T follicular helper cell (primary cell): Measurements from ENCODE around the gene NAIF1.
A peak's percentile ranks its signal among the peaks of the same experiment; 100 is the strongest.

Experiments used
- DNase-seq: peaks from one replicate; pipeline ENCODE4 v3.0.0-alpha.2; 2020; ENCODE audit warnings: low read depth

Gene NAIF1

DNA sequence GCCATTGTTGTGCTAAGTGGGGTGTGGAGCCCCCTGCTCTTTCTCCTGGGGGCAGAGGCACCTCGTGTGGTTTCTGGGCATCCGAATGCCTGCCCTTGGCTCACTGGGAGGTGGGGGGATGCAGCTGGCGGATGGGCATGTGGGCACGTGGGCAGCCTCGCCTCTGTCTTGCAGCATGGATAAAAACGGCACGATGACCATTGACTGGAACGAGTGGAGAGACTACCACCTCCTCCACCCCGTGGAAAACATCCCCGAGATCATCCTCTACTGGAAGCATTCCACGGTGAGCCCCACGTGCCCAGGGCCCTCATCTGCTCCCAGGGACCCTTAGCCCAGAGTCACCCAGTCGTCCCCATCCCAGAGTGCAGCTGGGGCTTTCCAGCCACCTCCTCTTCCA, 35.1 kb upstream of the NAIF1 start:
- DNase-seq = no peak

DNA sequence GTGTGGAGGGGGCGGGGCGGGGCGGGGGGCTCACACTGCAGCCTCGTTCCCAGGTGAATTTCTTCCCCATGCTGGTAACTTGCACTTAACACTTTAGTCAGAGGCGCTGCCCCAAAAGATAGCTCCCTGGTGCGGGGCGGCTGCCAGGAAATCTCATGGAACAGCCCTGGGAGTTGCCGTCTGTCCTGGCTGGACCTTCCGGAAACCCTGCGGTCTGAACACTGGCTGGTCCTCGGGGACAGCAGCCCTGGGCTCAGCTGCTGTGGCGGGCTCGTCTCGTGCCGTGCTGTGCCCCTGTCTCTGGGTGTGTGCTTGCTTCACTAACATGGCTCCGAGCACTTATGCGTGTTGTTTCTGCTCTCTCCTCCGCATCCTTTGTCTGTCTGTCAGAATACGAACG, 34.6 kb upstream of the NAIF1 start:
- no peak for DNase-seq

DNA sequence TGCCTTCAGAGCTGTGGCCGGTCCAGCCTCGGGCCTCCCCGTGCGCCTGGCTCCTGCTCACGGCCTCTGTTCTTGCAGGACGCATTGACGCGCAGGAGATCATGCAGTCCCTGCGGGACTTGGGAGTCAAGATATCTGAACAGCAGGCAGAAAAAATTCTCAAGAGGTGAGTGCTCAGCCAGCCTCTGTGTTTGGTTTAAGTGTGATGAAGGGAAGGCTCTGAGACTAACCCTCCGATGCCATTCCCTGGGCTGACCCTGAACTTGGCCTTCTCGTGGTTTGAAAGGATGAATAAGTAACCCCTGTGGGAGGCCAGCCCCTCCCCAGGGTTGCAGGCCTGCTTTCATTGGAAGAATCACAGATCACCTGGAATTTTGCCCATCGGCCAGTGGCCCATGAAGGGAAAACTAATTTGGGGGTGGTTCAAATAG, 34.1 kb upstream of the NAIF1 start:
- no peak for DNase-seq

DNA sequence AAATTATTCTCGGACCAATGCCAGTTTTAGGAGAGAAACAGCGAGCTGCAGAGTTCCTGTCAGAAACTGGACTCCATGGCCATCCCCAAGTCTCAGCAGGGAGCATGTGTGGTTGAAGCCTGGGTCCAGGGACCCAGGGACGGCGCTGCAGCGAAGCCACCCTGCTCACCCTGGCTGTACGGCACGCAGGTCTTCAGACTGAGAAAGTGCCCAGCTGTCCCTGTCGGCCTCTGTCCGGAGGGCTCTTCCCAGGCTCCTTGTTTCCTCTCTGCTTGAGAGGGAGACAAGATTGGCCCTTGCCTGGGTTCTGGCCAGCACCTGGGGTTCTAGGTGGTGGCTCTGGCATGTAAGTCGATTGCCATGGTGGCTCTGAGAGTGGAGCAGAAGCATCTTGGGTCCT, 33.5 kb upstream of the NAIF1 start:
- DNase-seq = no peak

DNA sequence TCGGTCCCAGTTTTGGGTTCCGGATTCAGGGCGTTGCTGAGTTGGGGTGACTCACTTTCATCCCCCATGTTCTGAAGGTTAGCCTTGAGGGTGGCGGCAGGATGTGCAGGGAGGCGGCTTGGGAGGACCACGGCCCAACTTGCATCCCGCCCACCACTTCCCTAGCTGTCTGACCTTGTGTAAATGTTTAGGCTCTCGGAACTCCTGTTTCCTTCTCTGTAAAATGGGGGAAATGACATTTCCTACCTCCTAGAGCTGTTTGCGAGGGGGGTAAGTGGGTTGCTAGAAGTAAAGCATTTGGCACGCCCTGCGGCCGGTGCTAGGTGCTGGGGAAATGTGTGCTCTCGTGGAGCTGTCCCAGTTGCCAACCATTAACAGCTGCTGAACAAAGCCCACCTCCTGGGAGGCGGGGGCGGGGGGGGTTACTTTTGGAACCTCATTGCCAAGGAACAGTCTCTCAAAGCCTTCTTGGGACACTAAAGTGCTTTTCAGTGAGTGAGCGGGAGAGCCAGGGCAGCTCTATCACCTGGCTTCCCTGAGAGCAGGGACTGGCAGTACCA, 32.9 kb upstream of the NAIF1 start:
- no peak for DNase-seq

DNA sequence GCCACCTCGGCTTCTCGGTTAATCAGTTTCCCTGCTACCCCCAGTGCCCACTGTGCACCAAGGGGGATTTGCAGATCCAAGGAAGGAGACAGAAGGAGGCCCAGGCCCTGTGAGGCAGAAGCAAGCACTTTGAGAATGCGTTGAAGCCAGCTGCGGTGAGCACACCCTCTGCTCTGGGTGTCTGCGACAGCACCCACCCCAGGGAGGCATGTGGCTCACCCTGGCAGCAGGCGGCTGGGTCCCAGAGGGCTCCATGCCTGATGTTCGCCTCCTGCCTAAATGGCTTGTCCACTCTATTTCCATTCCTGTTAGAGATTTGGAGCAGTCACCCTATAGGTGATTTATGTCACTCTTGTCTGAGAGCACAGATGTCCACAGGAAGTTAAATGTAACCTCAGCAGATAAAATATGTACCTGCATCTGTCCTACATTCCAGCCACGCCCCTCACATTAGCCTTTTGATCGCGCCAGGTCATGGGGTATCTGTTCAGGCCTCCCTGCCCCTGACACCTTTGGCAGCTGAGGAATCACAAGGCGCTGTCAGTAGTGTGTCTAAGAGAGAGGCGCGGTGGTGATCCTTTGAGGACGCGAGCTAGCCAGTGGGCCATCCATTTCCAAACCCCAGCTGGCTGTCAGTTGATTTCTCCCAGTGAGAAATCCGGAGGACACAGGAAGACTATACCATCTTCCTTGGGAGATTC, 32.3 kb upstream of the NAIF1 start:
- DNase-seq = no peak

DNA sequence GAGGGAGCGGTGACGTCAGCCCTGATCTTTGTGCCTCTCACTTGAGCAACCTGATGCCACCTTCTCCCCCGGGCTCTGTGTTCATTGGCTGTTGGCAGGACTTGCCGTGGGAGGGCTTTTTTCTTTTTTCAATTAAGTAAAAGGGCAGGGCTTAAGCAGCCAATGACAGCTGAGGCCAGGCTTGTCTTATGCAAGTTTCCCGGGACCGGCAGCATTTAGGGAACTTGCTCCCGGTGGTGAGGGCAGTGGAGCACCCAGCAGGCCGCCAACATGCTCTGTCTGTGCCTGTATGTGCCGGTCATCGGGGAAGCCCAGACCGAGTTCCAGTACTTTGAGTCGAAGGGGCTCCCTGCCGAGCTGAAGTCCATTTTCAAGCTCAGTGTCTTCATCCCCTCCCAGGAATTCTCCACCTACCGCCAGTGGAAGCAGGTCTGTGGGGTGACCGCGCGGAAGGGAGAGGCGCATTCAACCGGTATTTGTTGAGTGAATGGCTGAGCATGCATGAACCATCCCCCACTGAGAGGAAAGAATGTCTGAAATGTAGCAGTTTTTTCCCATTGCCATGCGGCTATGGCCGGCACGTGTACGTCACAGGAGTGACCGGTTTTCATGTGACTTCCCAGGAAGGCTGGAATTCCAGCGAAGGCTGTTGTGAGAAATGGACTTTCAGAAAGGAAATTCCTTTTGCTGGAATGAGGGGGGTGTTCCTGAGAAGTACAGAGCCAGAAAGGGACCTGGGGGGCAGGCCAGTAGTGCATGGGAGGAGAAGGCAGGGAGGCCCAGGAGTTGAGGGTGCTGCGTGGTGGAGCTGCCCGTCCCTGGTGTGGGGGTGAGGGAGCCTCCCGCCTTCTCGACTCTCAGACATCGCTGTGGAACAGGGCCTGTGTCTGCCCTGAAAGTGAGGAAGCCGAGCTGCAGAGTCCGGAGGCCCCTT, 31.4 kb upstream of the NAIF1 start:
- DNase-seq = peak; percentile 48

DNA sequence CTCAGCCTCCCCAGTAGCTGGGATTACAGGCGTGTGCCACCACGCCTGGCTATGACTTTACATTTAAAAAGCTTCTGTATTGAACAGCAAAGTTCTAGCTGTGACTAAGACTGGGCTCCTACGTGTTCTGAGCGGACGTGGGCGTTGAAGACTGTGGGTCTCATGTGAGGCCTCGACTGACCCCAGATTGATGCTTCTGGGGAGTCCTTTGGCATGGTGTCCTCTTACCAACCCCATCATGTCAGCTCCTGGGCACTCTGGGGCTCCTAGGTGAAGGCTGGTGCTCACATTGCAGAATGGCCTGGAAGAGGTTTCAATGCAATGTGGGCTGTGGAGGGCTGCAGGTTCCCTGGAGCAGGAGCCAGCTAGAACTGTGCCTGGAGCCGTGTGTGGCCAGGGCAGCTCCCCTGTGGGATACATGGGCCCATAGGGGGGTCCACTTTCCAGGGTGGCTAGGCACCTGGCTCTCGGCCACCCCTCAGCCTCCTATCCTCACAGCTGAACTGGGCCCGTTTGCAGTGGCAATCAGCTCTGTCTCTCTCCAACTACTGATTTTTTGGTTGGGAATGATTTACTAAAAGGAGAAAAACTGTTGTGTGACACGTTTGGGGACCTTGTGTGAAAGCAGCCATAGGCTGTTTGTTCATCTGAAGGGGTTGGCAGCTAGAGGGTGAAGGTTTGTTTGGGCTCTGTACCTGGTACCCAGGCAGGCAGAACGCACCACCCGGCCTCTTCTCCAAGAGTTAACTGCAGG, 30.6 kb upstream of the NAIF1 start:
- DNase-seq = no peak

DNA sequence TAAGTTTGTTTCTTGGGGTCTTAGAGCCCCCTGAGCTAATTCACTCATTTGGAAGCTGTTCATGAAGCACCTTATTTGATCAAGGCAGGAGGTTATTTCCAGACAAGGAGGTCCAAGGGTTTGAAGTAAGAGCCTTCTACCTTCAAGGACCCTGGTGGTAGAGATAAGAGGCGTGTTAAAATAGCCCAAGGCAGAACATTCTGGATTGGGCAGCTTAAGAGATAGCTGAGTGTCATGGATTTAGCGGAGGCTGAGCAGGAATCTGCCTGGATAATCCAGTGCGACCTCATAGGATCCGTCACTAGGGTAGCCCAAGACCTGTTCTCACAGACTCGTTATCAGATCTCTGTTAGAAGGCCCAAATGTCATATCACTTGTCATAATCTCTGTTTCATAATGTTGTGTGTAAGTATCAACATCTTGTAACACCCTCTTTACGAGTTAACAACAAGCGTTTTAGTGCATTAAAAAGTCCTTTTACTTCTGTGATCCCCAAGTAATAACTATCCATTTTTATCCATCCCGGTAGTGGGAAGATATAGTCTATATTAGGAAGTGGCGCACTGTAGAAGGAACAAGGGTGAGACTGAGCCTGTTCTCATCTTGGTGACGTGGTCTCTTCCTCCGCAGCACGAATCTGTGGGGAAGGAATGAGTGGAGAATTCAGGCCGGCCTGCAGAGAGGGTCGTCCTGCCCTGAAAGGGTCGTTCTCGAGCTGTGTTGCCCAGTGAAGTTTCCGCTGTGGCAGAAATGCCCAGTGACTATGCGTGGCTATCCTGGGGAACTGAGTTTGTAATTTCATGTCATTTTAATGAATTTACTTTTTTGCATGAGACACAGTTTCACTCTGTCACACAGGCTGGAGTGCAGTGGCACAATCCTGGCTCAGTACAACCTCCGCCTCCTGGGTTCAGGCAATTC, 29.8 kb upstream of the NAIF1 start:
- DNase-seq = no peak

DNA sequence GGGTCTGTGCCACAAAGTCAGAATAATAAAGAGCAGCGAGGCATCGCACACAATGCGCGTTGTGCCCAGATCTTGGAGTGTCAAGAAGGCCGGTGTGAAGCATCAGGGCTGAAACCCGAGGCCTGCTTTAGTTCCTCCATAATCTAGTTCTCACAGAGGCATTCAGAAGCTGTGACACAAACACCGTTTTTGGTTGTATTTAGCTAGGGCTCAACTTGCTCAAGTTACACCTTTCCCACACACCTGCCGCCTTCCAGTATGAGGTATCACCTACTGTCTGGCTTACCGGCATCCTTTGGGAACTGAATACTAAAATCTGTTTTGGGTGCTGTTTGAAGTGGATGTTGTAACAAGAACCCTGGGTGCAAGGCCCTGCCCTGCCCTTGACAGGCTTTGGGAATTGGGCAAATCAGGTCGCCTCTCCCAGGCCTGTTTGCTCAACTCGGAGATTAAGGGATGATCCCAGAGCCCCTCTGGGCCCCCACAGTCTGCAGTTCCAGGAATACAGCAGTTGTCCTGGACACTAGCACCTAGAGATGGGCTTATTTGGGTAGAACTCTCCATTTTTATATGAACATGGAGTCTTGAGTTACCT, 27.9 kb upstream of the NAIF1 start:
- DNase-seq = no peak

DNA sequence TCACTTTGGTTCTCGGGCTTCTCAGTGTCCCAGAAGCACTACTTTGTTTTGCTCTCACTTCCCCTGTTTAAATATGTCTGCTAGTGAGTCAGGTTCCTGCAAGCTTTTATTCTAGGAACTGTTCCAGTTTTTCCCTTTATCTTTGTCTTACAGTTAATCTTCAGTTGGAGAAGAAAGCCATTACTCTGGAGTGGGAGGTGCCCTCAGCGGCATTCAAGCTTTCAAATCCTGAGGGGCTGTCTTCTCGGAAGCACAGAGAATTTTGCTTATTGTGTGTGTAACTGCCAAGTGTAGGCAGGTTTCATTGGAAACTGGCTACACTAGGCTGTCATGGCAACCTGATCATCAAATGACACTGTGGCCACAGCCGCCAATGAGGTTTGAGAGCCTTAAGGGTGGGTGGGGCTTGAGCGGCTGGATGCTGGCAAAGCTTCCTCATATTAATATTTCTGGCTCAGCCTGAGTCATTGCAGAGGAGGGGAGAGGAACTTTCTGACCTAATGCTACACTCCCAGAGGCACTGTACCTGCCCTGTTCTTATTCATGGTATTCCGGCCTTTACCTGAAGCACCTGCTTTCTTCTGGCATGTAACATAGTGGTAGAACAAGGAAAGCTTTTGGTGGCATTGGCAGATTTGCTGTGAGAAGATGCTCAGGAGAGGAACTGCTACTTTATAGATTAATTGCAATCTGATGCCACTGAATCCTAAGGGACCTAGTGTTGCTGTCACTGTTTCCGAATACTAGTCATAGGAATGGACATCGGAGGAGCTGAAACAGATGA, 27.2 kb upstream of the NAIF1 start:
- DNase-seq = peak; percentile 67

DNA sequence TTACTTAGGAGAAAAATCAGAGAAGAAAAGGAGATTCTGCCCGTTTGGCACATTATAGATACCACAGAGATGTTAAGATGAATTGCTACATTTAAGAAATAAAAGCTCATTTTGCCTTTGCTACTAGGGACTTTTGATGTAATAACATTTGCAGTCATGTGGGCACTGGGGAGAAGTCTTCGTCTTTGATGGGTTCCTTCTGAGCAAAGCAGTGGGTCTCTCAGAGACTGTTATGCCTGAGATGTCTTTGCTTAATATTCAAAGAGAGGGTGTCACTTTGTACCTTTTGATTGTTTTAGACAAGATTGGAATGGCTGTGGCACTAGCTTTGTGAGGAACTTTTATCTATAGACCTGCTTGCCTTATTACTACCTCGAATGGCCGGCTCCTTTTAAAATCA, 25.9 kb upstream of the NAIF1 start:
- no peak for DNase-seq

DNA sequence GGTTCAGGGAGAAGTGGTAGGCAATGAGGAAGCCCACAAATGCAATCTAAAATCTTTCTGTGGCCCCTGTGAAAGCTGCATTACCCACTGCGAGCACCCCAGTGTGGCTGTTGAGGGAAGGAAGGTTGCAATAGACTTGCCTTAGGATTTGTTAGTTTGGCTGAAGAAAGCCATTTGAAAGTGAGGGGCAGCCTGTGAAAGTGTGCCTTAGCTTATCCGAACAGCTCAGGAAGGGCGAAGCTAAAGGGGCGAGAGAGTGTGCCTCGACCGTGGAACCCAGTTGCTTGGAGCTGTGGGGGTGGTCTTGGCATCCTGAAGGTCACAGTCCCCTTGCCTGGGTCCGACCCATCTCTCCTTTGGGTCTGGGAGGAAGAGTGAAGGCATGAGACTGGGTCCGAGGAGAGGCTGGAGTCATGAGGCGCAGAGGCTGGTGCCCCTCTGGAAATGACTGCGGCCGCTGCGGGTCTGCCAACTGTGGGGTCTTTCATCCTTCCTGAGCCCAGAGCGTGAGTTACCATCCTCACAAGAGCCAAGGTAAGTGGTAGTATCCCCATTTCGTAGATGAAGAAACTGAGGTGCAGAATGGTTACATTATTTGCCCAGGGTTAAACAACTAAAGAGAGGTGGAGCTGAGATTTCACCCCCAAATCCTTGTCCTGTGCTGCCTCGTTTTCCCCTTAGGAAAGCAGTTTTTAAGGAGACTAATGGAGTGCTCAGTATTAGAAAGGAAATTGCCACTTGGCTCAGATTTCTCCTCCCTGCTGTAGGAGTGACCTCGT, 25.3 kb upstream of the NAIF1 start:
- no peak for DNase-seq

DNA sequence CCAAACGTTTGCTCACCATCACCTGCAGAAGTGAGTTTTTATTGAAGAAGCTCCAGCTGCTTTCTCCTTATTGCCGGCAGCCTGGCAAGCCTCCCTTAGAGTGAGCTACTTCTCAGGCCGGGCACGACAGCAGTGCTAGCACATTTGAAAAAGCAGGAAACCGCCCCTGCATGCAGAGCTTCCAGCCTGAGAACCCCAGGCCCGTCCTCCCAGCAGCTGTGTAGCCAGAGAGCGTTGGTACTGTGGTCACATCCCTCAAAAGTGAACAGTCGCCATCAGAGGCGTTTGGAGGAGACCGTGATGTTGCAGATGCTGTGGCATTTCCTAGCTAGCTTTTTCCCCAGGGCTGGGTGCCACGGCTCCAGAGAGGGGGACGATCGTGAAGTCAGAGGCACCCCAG, 24.5 kb upstream of the NAIF1 start:
- DNase-seq = no peak

DNA sequence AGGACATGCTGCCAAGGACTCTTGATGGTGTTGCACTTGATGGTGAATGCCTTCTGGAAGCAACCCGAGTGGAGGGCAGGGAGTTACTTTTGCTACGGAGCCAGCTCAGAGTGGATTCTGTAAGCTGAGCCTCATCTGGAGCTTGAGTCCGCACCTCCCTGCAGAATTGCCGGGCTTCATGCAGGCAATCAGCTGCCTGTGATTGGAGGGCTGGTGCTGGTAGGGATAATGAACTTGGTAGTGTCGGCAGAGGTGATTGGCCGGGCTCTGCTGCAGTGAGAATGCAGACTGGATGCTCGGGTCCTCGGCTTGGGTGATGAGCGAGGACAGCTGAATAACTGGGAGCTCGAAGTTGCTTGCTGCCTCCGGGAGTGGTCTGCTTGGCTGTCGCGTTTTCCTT, 24.0 kb upstream of the NAIF1 start:
- no peak for DNase-seq

DNA sequence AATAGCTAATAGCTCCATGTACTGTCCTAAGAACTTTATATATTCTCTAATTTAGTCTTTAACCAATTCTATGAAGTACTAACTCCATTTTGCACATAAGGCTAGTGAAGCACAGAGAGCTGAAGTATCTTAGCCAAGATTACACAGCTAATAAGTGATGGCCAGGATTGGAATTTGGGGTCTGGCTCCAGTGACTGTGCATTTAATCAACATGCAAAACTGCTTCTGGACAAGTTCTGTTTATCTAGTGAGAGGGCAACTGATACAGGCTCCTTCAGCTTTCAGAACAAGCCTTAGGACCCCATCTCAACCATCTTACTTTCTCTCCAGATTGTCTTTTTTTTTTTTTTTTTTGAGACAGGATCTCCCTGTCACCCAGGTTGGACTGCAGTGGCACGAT, 22.2 kb upstream of the NAIF1 start:
- no peak for DNase-seq

DNA sequence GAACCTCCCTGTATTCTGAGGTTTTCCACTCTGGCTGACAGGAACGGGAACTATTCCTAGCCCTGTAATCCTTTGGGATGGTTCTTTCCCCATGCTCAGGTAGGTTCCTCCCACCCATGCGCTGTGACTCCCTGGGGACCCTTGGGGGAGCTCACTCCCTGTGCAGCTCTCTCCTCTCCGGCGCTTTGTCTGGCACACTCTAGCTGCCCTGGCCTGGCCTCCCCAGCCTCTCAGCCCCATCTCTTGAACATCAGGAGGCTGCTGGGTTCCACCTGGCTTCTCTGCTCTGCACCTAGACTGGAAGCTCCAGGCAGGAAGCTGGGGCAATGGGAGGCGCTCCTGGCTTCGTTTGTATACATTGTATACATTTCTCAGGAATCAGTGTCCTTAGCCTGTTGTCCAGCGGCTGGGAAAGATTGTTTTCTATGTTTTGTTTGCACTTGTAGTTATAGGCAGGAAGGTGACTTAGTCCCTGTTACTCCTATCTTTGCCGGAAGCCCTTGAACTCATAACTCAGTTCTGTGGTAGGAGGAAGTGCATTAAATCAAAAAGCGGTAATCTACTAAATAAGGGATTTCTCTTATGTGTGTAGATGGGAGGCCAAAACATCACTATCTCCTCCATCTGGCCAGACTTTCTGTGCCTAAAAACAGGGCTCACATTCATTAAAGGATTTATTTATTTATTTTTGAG, 21.3 kb upstream of the NAIF1 start:
- DNase-seq = no peak

DNA sequence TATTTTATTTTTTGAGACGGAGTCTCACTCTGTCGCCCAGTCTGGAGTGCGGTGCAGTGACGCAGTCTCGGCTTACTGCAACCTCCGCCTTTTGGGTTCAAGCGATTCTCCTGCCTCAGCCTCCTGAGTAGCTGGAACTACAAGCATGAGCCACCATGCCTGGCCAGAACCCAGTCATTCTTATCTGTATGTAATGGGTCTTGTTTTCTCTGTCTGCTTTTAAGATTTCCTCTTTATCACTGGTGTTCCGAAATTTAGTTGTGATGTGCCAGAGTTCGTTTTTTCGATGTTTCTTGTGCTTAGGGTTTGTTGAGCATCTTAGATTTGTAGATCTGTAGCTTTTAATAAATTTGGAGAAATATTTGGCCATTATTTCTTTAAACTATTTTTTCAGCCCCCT, 20.1 kb upstream of the NAIF1 start:
- DNase-seq = no peak

DNA sequence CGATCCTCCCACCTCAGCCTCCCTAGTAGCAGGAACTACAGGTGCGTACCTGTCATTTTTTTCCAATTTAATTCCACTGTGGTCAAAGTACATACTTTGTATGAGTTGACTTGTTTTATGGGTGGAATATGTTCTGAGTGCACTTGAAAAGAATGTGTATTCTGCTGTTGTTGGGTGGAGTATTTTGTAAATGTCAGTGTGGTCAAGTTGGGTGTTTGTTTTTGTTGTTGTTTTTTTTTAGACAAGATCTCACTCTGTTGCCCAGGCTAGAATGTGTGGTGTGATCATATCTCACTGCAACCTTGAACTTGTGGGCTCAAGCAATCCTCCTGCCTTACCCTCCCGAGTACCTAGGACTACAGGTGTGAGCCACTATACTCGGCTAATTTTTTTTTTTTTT, 18.8 kb upstream of the NAIF1 start:
- no peak for DNase-seq
